H9 (cell line): ENCODE measurements around the gene GIPC2. TPM values are rescaled to one million over a fixed set of nuclear protein-coding genes. Genes with fewer than 3 reads are reported as not detected.

Experiments used
- DNase-seq: peaks from one replicate; pipeline ENCODE4 v3.0.0-alpha.2; 2017
- H2AFZ ChIP-seq: one replicate; pipeline ENCODE4 v1.6.1; 2013; ENCODE audit warnings: mild to moderate bottlenecking, low read length, control low read depth, moderate library complexity
- H2AK5ac ChIP-seq: 2 replicates; pipeline ENCODE4 v1.6.1; 2013; ENCODE audit warnings: low read length, control low read depth, mixed read lengths; ENCODE audit not compliant: insufficient read length
- H2BK120ac ChIP-seq: one replicate; pipeline ENCODE4 v1.6.1; 2013; ENCODE audit warnings: low read depth, mild to moderate bottlenecking, low read length, control low read depth, inconsistent platforms; ENCODE audit not compliant: poor library complexity, severe bottlenecking
- H2BK12ac ChIP-seq: 2 replicates; pipeline ENCODE4 v1.6.1; 2013; ENCODE audit warnings: low read length, control low read depth, mixed read lengths, low read depth; ENCODE audit not compliant: insufficient read length
- H2BK15ac ChIP-seq: 2 replicates; pipeline ENCODE4 v1.6.1; 2013; ENCODE audit warnings: low read depth, low read length, control low read depth
- H2BK20ac ChIP-seq: one replicate; pipeline ENCODE4 v1.6.1; 2013; ENCODE audit warnings: low read depth, mild to moderate bottlenecking, low read length, control low read depth, inconsistent platforms; ENCODE audit not compliant: poor library complexity, severe bottlenecking
- H2BK5ac ChIP-seq: 2 replicates; pipeline ENCODE4 v1.6.1; 2013; ENCODE audit warnings: low read length, control low read depth, mixed read lengths; ENCODE audit not compliant: insufficient read length
- H3K14ac ChIP-seq: 2 replicates; pipeline ENCODE4 v1.6.1; 2013; ENCODE audit warnings: low read length, control low read depth; ENCODE audit not compliant: insufficient read depth
- H3K18ac ChIP-seq: 2 replicates; pipeline ENCODE4 v1.6.1; 2013; ENCODE audit warnings: low read depth, mild to moderate bottlenecking, mixed read lengths, low read length, control low read depth; ENCODE audit not compliant: insufficient read length
- H3K23ac ChIP-seq: 2 replicates; pipeline ENCODE4 v1.6.1; 2013; ENCODE audit warnings: low read length, control low read depth, mixed read lengths, low read depth; ENCODE audit not compliant: insufficient read length
- H3K23me2 ChIP-seq: 2 replicates; pipeline ENCODE4 v1.6.1; 2013; ENCODE audit warnings: low read depth, mild to moderate bottlenecking, mixed read lengths, low read length, control low read depth; ENCODE audit not compliant: insufficient read length, poor library complexity, severe bottlenecking
- H3K27ac ChIP-seq: 2 replicates; pipeline ENCODE4 v1.5.1; 2013; ENCODE audit warnings: low read length, control low read depth, mixed read lengths, low read depth; ENCODE audit not compliant: insufficient read length
- H3K27me3 ChIP-seq: 2 replicates; pipeline ENCODE4 v1.6.1; 2013; ENCODE audit warnings: low read length, control low read depth, inconsistent platforms; ENCODE audit not compliant: insufficient read depth
- H3K4ac ChIP-seq: 2 replicates; pipeline ENCODE4 v1.6.1; 2013; ENCODE audit warnings: low read depth, mild to moderate bottlenecking, control low read depth, inconsistent platforms, low read length, moderate library complexity
- H3K4me1 ChIP-seq: 2 replicates; pipeline ENCODE4 v1.6.1; 2013; ENCODE audit warnings: low read length, control low read depth, inconsistent platforms; ENCODE audit not compliant: insufficient read depth
- H3K4me2 ChIP-seq: 2 replicates; pipeline ENCODE4 v1.6.1; 2013; ENCODE audit warnings: low read length, control low read depth, mixed read lengths; ENCODE audit not compliant: insufficient read length, insufficient read depth
- H3K56ac ChIP-seq: 2 replicates; pipeline ENCODE4 v1.6.1; 2013; ENCODE audit warnings: low read depth, mild to moderate bottlenecking, mixed read lengths, low read length, control low read depth; ENCODE audit not compliant: insufficient read length
- H3K79me1 ChIP-seq: 2 replicates; pipeline ENCODE4 v1.6.1; 2013; ENCODE audit warnings: low read depth, mild to moderate bottlenecking, moderate library complexity, low read length, control low read depth, inconsistent platforms; ENCODE audit not compliant: insufficient read depth, poor library complexity, severe bottlenecking
- H3K79me2 ChIP-seq: 2 replicates; pipeline ENCODE4 v1.6.1; 2013; ENCODE audit warnings: low read length, control low read depth, inconsistent platforms; ENCODE audit not compliant: insufficient read depth
- H3K9ac ChIP-seq: 2 replicates; pipeline ENCODE4 v1.6.1; 2013; ENCODE audit warnings: low read length, control low read depth, mixed read lengths; ENCODE audit not compliant: insufficient read length; ENCODE audit errors: extremely low read depth
- H3K9me3 ChIP-seq: one replicate; pipeline ENCODE4 v1.6.1; 2013; ENCODE audit warnings: low read depth, low read length, inconsistent platforms; ENCODE audit not compliant: control insufficient read depth
- H3T11ph ChIP-seq: one replicate; pipeline ENCODE4 v1.6.1; 2013; ENCODE audit warnings: mild to moderate bottlenecking, low read length, control low read depth, inconsistent platforms
- H4K20me1 ChIP-seq: one replicate; pipeline ENCODE4 v1.6.1; 2013; ENCODE audit not compliant: control insufficient read depth, insufficient read length, insufficient read depth
- H4K5ac ChIP-seq: 2 replicates; pipeline ENCODE4 v1.6.1; 2013; ENCODE audit warnings: low read depth, mild to moderate bottlenecking, mixed read lengths, low read length, control low read depth; ENCODE audit not compliant: insufficient read length
- H4K8ac ChIP-seq: replicated peaks from 2 replicates; pipeline ENCODE4 v1.6.1; 2013; ENCODE audit warnings: low read length, control low read depth, mixed read lengths, low read depth; ENCODE audit not compliant: insufficient read length
- H4K91ac ChIP-seq: 2 replicates; pipeline ENCODE4 v1.6.1; 2013; ENCODE audit warnings: low read depth, mild to moderate bottlenecking, moderate library complexity, mixed read lengths, low read length, control low read depth; ENCODE audit not compliant: insufficient read length
- H3K27ac Mint-ChIP-seq, 3 experiments: 2 replicates in 2 of 3; 3 replicates in 1 of 3; pipeline ENCODE4 v1.8.0; 2020 to 2021; ENCODE audit warnings: mixed read lengths in 3 of 3, mild to moderate bottlenecking in 1 of 3, moderate library complexity in 1 of 3
- H3K27me3 Mint-ChIP-seq: 2 replicates; pipeline ENCODE4 v1.8.0; 2021; ENCODE audit warnings: low read depth, mild to moderate bottlenecking, moderate library complexity, mixed read lengths
- H3K36me3 Mint-ChIP-seq, 3 experiments: 2 replicates in 2 of 3; 3 replicates in 1 of 3; pipeline ENCODE4 v1.8.0; 2020 to 2021; ENCODE audit warnings: low read depth in 3 of 3, mixed read lengths in 3 of 3; ENCODE audit not compliant: insufficient read depth in 1 of 3
- H3K4me1 Mint-ChIP-seq, 2 experiments: 2 replicates each; pipeline ENCODE4 v1.8.0; 2020; ENCODE audit warnings: mixed read lengths in 2 of 2
- H3K4me3 Mint-ChIP-seq, 2 experiments: 2 replicates in 1 of 2; 3 replicates in 1 of 2; pipeline ENCODE4 v1.8.0; 2020 to 2021; ENCODE audit warnings: mild to moderate bottlenecking in 2 of 2, mixed read lengths in 2 of 2, moderate library complexity in 1 of 2
- H3K9me3 Mint-ChIP-seq, 2 experiments: 2 replicates in 1 of 2; 3 replicates in 1 of 2; pipeline ENCODE4 v1.8.0; 2020; ENCODE audit warnings: mild to moderate bottlenecking in 2 of 2, mixed read lengths in 2 of 2, moderate library complexity in 1 of 2
- WGBS: extraction: QIAGEN DNeasy Blood & Tissue Kit; methylation state at CpG from one replicate; pipeline ENCODE4 v1.1.7; 2013; ENCODE audit warnings: missing lambda C conversion rate, low lambda C conversion rate, mixed read lengths; ENCODE audit not compliant: insufficient read length; ENCODE audit errors: extremely low coverage; 5-methylcytosine and 5-hydroxymethylcytosine counted together
- total RNA-seq: library from RNA; stranded (reverse); gene quantifications from 2 replicates; pipeline ENCODE4 v1.2.1, GENCODE V29; 2021
- TF ChIP-seq, protein P1 (sequence below): fragments of 200-600 bp; sonication (generic); conservative IDR thresholded peaks from 3 replicates; pipeline ENCODE4 v1.8.0; 2021; ENCODE audit warnings: antibody characterized with exemption, mild to moderate bottlenecking

The GIPC2 gene
- total RNA-seq, 1 experiment from 2014 or later = 0.85 TPM

DNA sequence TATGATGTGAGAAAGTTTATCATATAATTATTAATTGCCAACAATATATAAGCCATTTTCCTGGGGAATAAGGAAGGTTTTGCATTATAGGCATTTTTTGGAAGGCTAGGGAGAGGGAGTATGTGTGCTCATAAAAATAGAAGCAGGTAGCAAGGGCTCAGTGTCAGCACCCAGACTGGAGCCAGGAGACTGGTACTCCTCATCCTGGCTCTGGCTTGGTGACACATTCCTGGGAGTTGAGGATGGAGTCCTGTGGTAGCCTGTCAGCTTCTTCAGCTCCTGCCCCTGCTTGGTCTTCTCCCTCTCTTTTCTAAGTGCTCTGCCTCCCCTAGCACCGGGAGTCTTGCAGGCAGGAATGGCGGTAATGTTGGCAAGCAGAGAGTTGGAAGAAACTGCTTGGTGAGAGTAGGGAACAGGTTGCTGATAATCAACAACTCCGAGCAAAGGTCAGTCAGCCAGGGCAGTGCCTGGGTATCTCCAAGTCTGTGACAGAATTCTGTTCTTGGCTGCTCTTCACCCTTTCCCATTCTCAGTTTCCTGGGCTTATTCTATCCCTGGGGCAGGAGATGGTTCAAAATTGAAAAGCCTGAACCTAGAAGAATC lies 23.0 kb downstream of the GIPC2 start:
- Histone ChIP-seq H3K4me1 (no peaks in the 10 kb centered on the region), H2BK12ac (no peak overlapping the region), H3T11ph (no peak overlapping the region), H3K27me3 (no peaks in the 10 kb centered on the region), H3K4me2 (no peak overlapping the region), H2BK15ac (no peak overlapping the region), H3K18ac (no peak overlapping the region), H4K20me1 (no peaks in the 10 kb centered on the region), H4K5ac (no peak overlapping the region), H3K23me2 (no peaks in the 10 kb centered on the region), H2BK20ac (no peak overlapping the region), H2BK120ac (no peak overlapping the region), H4K91ac (no peak overlapping the region), H3K14ac (no peak overlapping the region; the same call in 1 of the 2 replicates), H3K23ac (no peak overlapping the region), H2AFZ (no peak overlapping the region), H3K27ac (no peak overlapping the region), H3K4ac (no peak overlapping the region), H4K8ac (no peak overlapping the region), H3K79me1 (no peaks in the 10 kb centered on the region), H3K79me2 (no peaks in the 10 kb centered on the region), H2AK5ac (no peak overlapping the region), H3K9ac (no peak overlapping the region), H3K56ac (no peak overlapping the region), H2BK5ac (no peak overlapping the region), H3K9me3 (no peaks in the 10 kb centered on the region)
- no CpG with 5 or more reads among the region's 3 CpGs for WGBS
- H3K27me3 Mint-ChIP-seq = peaks cover 4% of the 10 kb centered on the region
- no peak overlapping the region for H3K27ac Mint-ChIP-seq
- no peaks in the 10 kb centered on the region for H3K36me3 Mint-ChIP-seq
- DNase-seq = no peak
- no peak overlapping the region for H3K4me3 Mint-ChIP-seq
- H3K4me1 Mint-ChIP-seq = no peaks in the 10 kb centered on the region
- no peaks in the 10 kb centered on the region for H3K9me3 Mint-ChIP-seq
- TF ChIP-seq, protein P1, sequence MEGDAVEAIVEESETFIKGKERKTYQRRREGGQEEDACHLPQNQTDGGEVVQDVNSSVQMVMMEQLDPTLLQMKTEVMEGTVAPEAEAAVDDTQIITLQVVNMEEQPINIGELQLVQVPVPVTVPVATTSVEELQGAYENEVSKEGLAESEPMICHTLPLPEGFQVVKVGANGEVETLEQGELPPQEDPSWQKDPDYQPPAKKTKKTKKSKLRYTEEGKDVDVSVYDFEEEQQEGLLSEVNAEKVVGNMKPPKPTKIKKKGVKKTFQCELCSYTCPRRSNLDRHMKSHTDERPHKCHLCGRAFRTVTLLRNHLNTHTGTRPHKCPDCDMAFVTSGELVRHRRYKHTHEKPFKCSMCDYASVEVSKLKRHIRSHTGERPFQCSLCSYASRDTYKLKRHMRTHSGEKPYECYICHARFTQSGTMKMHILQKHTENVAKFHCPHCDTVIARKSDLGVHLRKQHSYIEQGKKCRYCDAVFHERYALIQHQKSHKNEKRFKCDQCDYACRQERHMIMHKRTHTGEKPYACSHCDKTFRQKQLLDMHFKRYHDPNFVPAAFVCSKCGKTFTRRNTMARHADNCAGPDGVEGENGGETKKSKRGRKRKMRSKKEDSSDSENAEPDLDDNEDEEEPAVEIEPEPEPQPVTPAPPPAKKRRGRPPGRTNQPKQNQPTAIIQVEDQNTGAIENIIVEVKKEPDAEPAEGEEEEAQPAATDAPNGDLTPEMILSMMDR = no peak
